Esophagus mucosa (tissue), 1 donor: ENCODE data around the gene SEC63. TPM values are rescaled to one million over a fixed set of nuclear protein-coding genes. Genes with fewer than 3 reads are reported as not detected.

Experiments
- total RNA-seq: library from RNA; stranded (reverse); gene quantifications from one replicate; pipeline ENCODE4 v1.2.4, GENCODE V29; 2023
- donor health status: DM: yes; HTN: yes; CAD: no.

Gene SEC63
- total RNA-seq, 1 donor from 2014 or later: 47.0 TPM

Other genes with a start within 250 kb of the SEC63 start
- 0.72 TPM for gene SCML4, start 133.9 kb downstream of the SEC63 start, total RNA-seq
- 12.8 TPM for gene OSTM1, start 116.5 kb upstream of the SEC63 start, total RNA-seq
- 0.08 TPM for gene NR2E1, start 207.8 kb upstream of the SEC63 start, total RNA-seq